Inflammatory macrophage treated with lipopolysaccharide for 4 hours (primary cell): ENCODE data around the gene PLXNB2.

Experiments used
- DNase-seq: peaks from one replicate; pipeline ENCODE4 v3.0.0-alpha.2; 2020

The PLXNB2 gene

GRCh38 chr22:50262460-50262911 is 45.0 kb downstream of the PLXNB2 start:
- DNase-seq, result no peak

GRCh38 chr22:50261615-50262459 is 45.6 kb downstream of the PLXNB2 start, which contains the start of gene MAPK12:
Gene MAPK12, minus strand, starts transcription at chr22:50261683. Its CDS starts 174 bp downstream, at chr22:50261509.
- DNase-seq, result no peak

- DNase-seq, result peak; percentile 24
Observed at GRCh38 chr22:50260801-50261614, 46.4 kb downstream of the PLXNB2 start.

GRCh38 chr22:50260434-50260800 is 47.0 kb downstream of the PLXNB2 start:
- DNase-seq, result no peak

GRCh38 chr22:50259302-50259701 is 48.1 kb downstream of the PLXNB2 start:
- no peak for DNase-seq

GRCh38 chr22:50258361-50259292 is 48.8 kb downstream of the PLXNB2 start:
- DNase-seq, result no peak

GRCh38 chr22:50257451-50258360 is 49.7 kb downstream of the PLXNB2 start:
- DNase-seq, result no peak

GRCh38 chr22:50257041-50257440 is 50.4 kb downstream of the PLXNB2 start:
- DNase-seq, result no peak

- no peak for DNase-seq
Observed at GRCh38 chr22:50256258-50256862, 51.1 kb downstream of the PLXNB2 start.

- DNase-seq, result no peak
Observed at GRCh38 chr22:50255607-50256006, 51.8 kb downstream of the PLXNB2 start.

- no peak for DNase-seq
Observed at GRCh38 chr22:50255099-50255498, 52.3 kb downstream of the PLXNB2 start.

- DNase-seq, result no peak
Observed at GRCh38 chr22:50253941-50254340, 53.5 kb downstream of the PLXNB2 start.

- peak; percentile 50 for DNase-seq
Observed at GRCh38 chr22:50253046-50253915, 54.2 kb downstream of the PLXNB2 start.

- DNase-seq, result peak; percentile 54
Observed at GRCh38 chr22:50252082-50253045, 55.1 kb downstream of the PLXNB2 start.

GRCh38 chr22:50251477-50252081 is 55.9 kb downstream of the PLXNB2 start:
- DNase-seq, result no peak

GRCh38 chr22:50250555-50251476 is 56.6 kb downstream of the PLXNB2 start, which contains the start of gene HDAC10:
Gene HDAC10, minus strand, starts transcription at chr22:50251265. Its CDS starts 233 bp downstream, at chr22:50251032.
- DNase-seq, result peak; percentile 87

GRCh38 chr22:50250249-50250554 is 57.2 kb downstream of the PLXNB2 start:
- no peak for DNase-seq
